HG02588 (cell line): ENCODE results near the gene WDFY4.

ENCODE experiments used
- ATAC-seq: cut with Tn5 transposase; IDR thresholded peaks from one replicate; pipeline ENCODE4 v1.9.1; 2021; ENCODE audit warnings: mild to moderate bottlenecking, moderate library complexity; ENCODE audit not compliant: unreplicated experiment

Gene WDFY4

GRCh38 chr10:48805848-48806247, 121.2 kb downstream of the WDFY4 start:
- ATAC-seq = no peak

GRCh38 chr10:48806342-48806741, 121.7 kb downstream of the WDFY4 start:
- no peak for ATAC-seq

- no peak for ATAC-seq
These were observed 123.3 kb downstream of the WDFY4 start for GRCh38 chr10:48807791-48808470.

DNA sequence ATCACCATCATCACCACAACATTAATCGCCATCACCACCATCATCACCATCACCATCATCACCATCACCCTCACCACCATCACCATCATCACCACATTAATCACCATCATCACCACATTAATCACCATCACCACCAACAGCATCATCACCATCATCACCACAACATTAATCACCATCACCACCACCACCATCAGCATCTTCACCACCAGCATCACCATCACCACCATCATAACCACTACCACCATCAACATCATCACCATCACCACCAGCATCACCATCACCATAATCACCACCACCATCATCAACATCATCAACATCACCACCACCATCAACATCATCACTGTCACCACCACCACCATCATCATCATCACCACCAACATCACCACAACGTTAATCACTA, 124.6 kb downstream of the WDFY4 start:
- ATAC-seq = no peak

DNA sequence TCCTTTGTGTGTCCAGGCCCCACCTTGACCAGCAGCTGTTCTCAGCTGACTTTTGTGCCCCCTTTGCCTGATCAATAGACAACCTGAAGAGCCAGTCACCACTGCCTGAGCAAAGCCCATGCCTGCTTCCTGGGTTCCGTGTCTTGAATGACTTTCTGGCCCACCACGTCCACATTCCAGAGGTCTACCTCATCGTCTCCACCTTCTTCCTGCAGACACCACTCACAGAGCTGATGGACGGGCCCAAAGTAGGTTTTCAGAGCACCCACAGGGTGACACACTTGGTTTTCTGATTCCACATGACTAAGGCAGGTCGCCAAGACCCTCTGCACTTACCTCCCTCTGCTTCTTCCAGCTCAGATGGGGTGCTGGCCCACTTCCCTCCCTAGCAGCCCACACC, 126.8 kb downstream of the WDFY4 start:
- no peak for ATAC-seq

DNA sequence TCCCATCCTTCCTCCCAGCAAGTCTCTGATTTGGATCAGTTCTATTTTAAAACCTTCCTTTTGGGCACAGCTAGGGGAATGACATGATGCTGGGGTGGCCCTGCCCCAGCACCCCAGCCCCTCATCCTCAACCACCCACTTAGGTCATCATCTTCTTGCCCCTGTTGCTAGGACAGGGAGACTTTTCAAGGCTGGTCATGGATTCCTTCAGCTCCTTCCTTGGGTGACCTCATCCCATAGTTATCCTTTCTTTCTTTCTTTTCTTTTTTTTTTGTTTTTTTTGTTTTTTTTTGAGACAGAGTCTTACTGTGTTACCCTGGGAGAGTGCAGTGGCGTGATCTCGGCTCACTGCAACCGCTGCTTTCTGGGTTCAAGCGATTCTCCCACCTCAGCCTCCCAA, 127.2 kb downstream of the WDFY4 start:
- ATAC-seq = no peak

DNA sequence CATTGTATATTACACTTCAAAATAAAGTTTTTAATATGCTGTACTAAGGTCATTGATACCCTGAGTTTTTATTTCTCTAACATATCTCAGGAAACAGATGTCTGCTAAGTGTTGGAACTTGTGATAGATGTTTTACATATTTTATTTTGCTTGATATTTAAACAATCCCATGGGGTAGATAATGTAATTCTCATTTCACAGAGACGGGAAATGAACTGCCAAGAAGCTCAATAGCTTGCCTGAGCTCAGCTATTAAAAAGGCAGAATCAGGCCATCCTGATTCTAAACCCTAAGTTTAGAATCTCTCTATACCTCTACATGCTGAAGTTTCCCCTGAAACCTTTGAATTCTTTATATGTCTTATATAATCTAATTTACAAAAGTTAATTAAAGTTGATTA, 128.6 kb downstream of the WDFY4 start:
- ATAC-seq = no peak

DNA sequence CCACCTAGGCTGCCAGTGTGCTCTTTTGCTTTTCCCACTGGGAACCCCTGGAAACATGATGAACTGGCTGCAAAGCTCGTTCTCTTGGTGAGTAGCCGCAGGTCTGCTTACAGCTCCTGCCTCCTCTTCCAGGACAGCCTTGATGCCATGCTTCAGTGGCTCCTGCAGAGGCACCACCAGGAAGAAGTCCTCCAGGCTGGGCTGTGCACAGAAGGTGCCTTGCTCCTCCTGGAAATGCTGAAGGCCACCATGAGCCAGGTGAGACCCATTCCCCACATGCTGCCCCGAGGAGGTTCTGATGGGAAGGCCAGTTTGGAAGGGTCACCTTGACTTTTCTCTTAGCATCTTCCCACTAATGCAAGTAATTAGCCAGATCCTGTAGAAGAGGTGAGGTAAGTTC, 129.2 kb downstream of the WDFY4 start:
- no peak for ATAC-seq

DNA sequence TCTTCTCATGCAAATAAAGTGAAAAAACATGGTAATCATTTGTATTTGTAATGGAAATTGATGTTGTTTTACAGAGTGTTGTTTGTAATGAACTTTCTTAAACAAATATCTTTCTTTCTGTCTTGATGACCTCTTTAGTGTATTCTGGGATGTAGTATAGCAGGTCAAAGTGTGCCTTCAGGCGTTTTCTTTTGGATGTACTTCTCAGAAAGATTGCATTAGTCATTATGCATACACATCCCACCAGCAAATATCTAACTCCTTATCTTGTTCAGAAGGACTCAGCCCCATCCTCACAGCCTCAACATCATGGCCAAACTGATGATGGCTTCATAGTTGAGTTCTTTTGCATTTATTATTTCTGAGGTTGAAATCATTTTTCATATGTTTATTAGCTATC, 130.3 kb downstream of the WDFY4 start:
- ATAC-seq = no peak

GRCh38 chr10:48817141-48817540, 132.5 kb downstream of the WDFY4 start:
- no peak for ATAC-seq

GRCh38 chr10:48818081-48818480, 133.4 kb downstream of the WDFY4 start:
- ATAC-seq = no peak

DNA sequence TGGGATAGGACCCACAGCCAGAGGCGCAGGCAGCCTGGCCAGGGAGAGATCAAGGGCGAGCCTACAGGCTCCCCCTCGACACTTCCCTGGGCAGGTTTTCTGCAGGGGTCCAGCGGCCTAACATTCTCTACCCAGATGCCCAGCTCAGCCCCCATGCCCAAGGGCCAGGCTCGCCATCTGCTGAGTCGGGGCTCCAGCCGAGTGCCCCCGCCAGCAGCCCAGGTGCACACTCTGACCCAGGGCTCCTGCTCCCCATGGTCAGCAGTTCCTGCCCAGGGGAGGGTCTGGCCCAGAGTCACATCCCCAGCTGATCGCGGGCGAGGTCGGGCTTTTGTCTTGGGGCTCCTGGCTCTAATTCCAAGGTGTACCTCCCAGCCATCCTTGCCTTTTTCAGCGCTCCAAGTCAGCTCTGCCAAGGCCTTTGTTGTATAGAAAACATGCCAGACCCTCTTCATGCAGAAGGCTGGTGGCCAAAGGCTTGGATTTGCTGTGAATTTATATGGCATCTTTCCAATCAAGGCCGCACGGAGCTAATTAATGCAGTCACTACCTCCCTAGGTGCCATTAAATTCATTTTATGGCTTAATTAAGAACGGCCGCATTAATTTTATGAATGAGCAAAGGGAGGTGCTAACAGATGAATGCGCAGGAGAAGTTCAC, 134.3 kb downstream of the WDFY4 start:
- ATAC-seq = no peak

DNA sequence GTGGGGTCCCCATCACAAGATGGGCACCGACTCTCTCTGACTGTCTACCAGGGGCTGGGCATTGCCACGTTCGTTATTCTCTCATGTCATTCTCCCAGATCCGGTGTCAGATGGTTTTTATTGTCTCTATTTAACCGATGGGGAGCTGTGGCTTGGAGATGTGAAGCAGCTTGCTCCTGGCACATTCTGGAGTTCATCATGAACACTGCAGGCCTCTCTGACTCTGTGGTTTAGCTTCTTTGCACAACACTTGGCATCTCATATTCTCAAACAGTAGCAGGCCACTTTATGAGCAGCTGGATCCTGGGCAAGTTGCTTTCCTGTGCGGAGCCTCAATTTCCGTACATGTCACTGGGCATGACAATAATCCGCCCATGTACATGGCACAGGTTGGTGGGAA, 135.1 kb downstream of the WDFY4 start:
- ATAC-seq = no peak

- ATAC-seq = no peak
These were observed 135.6 kb downstream of the WDFY4 start for GRCh38 chr10:48820231-48820630.

DNA sequence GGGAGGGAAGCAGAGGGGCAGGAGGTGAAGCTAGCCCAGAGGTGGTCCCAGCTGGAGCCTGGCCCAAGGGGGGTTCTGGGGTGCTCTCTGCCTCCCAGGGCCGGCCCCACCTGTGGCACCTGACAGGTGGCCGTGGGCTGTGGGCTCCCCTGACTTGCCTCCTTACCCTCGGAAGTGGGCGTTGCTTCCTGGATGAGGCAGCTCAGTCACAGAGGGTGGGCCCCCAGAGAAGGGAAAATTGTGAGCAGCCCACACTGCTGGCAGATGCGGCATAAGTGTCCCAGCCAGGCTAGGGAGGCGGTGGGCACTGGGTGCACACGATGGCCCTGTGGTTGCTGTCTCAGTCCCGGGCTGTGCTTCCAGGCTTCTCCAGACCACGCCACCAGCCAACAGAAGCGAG, 136.0 kb downstream of the WDFY4 start:
- no peak for ATAC-seq

DNA sequence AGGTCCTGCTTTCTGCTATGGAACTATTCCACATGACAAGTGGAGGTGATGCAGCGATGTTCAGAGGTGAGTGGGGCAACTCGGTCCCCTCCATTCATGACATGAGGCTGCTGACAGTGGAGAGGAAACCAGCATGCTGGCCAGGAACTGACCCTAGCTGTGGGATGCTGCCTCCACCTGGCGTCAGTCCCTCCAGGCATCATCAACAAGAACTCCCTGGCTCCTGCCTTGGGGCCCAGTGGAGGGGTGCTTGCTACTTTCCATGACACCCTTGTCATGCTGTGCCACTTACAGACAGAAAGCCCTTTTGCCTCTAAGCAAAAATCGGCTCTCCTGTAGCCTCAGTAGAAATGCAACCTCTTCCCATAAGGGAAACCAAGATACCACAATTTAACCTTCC, 136.4 kb downstream of the WDFY4 start:
- no peak for ATAC-seq

GRCh38 chr10:48821692-48822091, 137.0 kb downstream of the WDFY4 start:
- ATAC-seq = no peak

DNA sequence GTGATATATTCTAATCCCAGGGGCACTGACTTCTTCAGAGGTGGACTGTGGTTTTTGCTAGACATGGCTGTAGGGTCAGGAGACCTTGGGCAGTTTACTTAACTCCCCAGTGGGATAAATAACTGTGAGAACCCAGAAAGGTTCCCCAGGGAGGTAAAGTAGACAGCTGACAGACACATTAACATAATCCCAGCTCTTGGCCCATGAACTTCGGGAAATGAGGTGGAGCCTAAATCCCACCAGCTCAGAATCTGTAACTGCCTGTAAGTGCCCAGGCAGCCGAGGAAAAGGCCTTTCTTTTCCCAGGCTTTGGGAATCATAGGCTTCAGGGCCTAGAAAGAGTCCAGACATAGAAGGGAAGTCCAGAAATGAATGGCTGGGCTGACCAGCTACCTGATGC, 149.0 kb downstream of the WDFY4 start:
- no peak for ATAC-seq

GRCh38 chr10:48834189-48834965, 149.7 kb downstream of the WDFY4 start:
- no peak for ATAC-seq

- no peak for ATAC-seq
These were observed 151.1 kb downstream of the WDFY4 start for GRCh38 chr10:48835781-48836180.

DNA sequence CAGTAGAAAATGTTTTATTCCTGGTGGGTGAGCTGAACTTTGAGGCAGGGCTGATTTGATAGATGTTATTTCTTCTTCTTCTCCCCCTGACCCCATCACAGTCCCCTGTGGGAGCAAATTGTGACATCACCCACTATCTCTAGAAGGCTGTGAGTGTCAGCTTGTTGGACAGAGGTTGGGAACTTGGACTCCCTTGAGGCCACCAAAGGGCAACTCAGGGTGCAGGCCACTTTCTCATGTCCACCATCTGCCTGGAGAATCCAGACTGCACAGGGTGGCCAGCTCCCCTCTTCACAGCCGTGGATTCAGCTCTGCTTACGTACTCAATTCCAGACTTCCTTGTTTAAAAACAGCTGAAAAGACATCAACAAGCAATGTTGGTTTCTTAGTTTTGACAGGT, 151.9 kb downstream of the WDFY4 start:
- ATAC-seq = no peak

DNA sequence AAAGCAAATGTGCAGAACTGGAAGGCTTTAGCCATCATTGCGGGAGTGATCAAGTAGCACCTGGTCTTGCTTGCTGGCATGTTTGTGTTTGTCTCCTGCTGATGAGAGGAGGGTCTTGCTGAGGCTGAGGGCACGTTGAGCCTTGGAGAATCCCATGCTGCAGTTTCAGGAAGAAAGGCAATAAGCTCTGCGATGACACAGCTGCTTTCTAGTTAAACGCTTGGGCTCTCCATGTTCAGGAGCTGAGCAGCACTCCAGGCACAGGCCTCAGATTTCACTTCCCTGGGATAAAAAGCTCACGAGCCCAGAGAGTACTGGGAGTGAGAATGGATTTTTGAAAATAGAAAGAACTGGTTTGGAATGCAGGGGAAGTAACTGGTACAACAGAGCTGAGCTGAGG, 154.2 kb downstream of the WDFY4 start:
- no peak for ATAC-seq
